Gastroesophageal sphincter (tissue), 4 donors: Measurements from ENCODE around the gene FAM72D. TPM values are rescaled to one million over a fixed set of nuclear protein-coding genes. Genes with fewer than 3 reads are reported as not detected.
"Not testable (repeated sequence)": the region's sequence is repeated elsewhere in the genome, so short reads cannot be mapped to it uniquely, and the experiment has no call there.

Experiments
- ATAC-seq: fragments of 150-250 bp; one replicate; pipeline ENCODE4 v1.9.1; 2016; ENCODE audit warnings: mild to moderate bottlenecking, moderate library complexity
- H3K27ac ChIP-seq, 4 donors: fragments of 200-600 bp; sonication (generic) in 3 of 4; 1 replicate in 3 of 4; 2 replicates in 1 of 4; pipeline ENCODE4 v1.5.1; 2016 to 2019
- H3K27me3 ChIP-seq: fragments of 200-600 bp; sonication (generic); one replicate; pipeline ENCODE4 v1.5.1; 2019
- H3K36me3 ChIP-seq, 2 donors: fragments of 200-600 bp; sonication (generic); one replicate each; pipeline ENCODE4 v1.5.1; 2019; ENCODE audit warnings: control low read depth in 1 of 2
- H3K4me1 ChIP-seq, 3 donors: fragments of 200-600 bp; sonication (generic); 1 replicate in 2 of 3; 2 replicates in 1 of 3; pipeline ENCODE4 v1.5.1; 2016 to 2019; ENCODE audit warnings: control low read depth in 2 of 3
- H3K4me3 ChIP-seq, 2 donors: fragments of 200-600 bp; sonication (generic); one replicate each; pipeline ENCODE4 v1.5.1; 2019; ENCODE audit warnings: mild to moderate bottlenecking in 1 of 2, moderate library complexity in 1 of 2
- H3K9me3 ChIP-seq, 3 donors: fragments of 200-600 bp; sonication (generic); one replicate each; pipeline ENCODE4 v1.5.1; 2017 to 2019; ENCODE audit warnings: control low read depth in 2 of 3
- WGBS, 2 donors: methylation state at CpG; one replicate each; pipeline ENCODE4 v1.1.5; 2018; ENCODE audit warnings: low coverage in 1 of 2; 5-methylcytosine and 5-hydroxymethylcytosine counted together
- total RNA-seq, 4 donors: library from RNA; depleted of rRNA; stranded (reverse); fragments of >200 nt; gene quantifications; one replicate each; pipeline ENCODE4 v1.1.0, GENCODE V29; 2016

The FAM72D gene
- total RNA-seq, result under 1 TPM in 2 of 4 donors, not detected in 2; 0.15 to 0.40 TPM

- WGBS, 2 donors, result no CpG with 5 or more reads among the region's 47 CpGs
- peak within 1 kb of the TSS; percentile 45 to 72 for H3K4me3 ChIP-seq
- not testable (repeated sequence) for H3K9me3 ChIP-seq, H3K4me1 ChIP-seq, H3K27me3 ChIP-seq, H3K36me3 ChIP-seq
- peak within 1 kb of the TSS in 3 of 4 donors; percentile 51 to 82 (median 80) for H3K27ac ChIP-seq
- ATAC-seq, result peak; percentile 92
These were observed at the start of gene FAM72D, which contains the start of gene SRGAP2B for GRCh38 chr1:145095284-145096057. Gene FAM72D (plus strand): TSS chr1:145095974. CDS start chr1:145096848, 874 bp downstream. Gene SRGAP2B (minus strand): TSS chr1:145095328. CDS start chr1:145092901, 2,427 bp downstream.

GRCh38 chr1:145047553-145047952 lies 48.2 kb upstream of the FAM72D start:
- H3K27ac ChIP-seq, H3K4me1 ChIP-seq, H3K27me3 ChIP-seq, ATAC-seq, H3K36me3 ChIP-seq, H3K4me3 ChIP-seq, H3K9me3 ChIP-seq: not testable (repeated sequence)
- no CpG with 5 or more reads among the region's 1 CpG for WGBS, 2 donors

GRCh38 chr1:145048181-145048856 lies 47.5 kb upstream of the FAM72D start:
- H3K4me3 ChIP-seq, H3K9me3 ChIP-seq, H3K36me3 ChIP-seq, H3K4me1 ChIP-seq, H3K27me3 ChIP-seq, ATAC-seq, H3K27ac ChIP-seq: not testable (repeated sequence)
- WGBS, 2 donors, result no CpG with 5 or more reads among the region's 6 CpGs

- ATAC-seq, H3K36me3 ChIP-seq, H3K27me3 ChIP-seq, H3K4me3 ChIP-seq, H3K9me3 ChIP-seq, H3K4me1 ChIP-seq, H3K27ac ChIP-seq: not testable (repeated sequence)
- no CpG with 5 or more reads among the region's 10 CpGs for WGBS, 2 donors
These were observed 43.6 kb upstream of the FAM72D start for GRCh38 chr1:145052019-145052776.

- H3K36me3 ChIP-seq, ATAC-seq, H3K4me3 ChIP-seq, H3K4me1 ChIP-seq, H3K27me3 ChIP-seq, H3K9me3 ChIP-seq, H3K27ac ChIP-seq: not testable (repeated sequence)
- no CpG with 5 or more reads among the region's 4 CpGs for WGBS, 2 donors
These were observed 42.3 kb upstream of the FAM72D start for GRCh38 chr1:145053428-145053827.

GRCh38 chr1:145055217-145055760 lies 40.5 kb upstream of the FAM72D start:
- H3K27ac ChIP-seq, H3K4me1 ChIP-seq, H3K9me3 ChIP-seq, H3K36me3 ChIP-seq, H3K27me3 ChIP-seq, H3K4me3 ChIP-seq: not testable (repeated sequence)
- ATAC-seq, result peak; percentile 42
- WGBS, 2 donors, result no CpG with 5 or more reads among the region's 4 CpGs

- not testable (repeated sequence) for H3K4me3 ChIP-seq, H3K4me1 ChIP-seq, H3K27ac ChIP-seq, H3K27me3 ChIP-seq, H3K36me3 ChIP-seq, H3K9me3 ChIP-seq, ATAC-seq
- WGBS, 2 donors, result no CpG with 5 or more reads among the region's 3 CpGs
These were observed 37.6 kb upstream of the FAM72D start for GRCh38 chr1:145058184-145058583.

GRCh38 chr1:145063285-145063684 lies 32.5 kb upstream of the FAM72D start:
- not testable (repeated sequence) for H3K9me3 ChIP-seq, H3K4me1 ChIP-seq, H3K27me3 ChIP-seq, H3K4me3 ChIP-seq, H3K27ac ChIP-seq, H3K36me3 ChIP-seq, ATAC-seq
- no CpG with 5 or more reads among the region's 2 CpGs for WGBS, 2 donors

- not testable (repeated sequence) for H3K36me3 ChIP-seq, H3K27me3 ChIP-seq, H3K27ac ChIP-seq, ATAC-seq, H3K9me3 ChIP-seq, H3K4me1 ChIP-seq, H3K4me3 ChIP-seq
- no CpG with 5 or more reads among the region's 2 CpGs for WGBS, 2 donors
These were observed 31.7 kb upstream of the FAM72D start for GRCh38 chr1:145063941-145064648.

GRCh38 chr1:145065194-145065826 lies 30.5 kb upstream of the FAM72D start:
- H3K27me3 ChIP-seq, H3K9me3 ChIP-seq, H3K36me3 ChIP-seq, H3K4me1 ChIP-seq, ATAC-seq, H3K4me3 ChIP-seq, H3K27ac ChIP-seq: not testable (repeated sequence)
- WGBS, 2 donors, result no CpG with 5 or more reads among the region's 5 CpGs

- no CpG with 5 or more reads among the region's 10 CpGs for WGBS, 2 donors
- ATAC-seq, H3K9me3 ChIP-seq, H3K4me3 ChIP-seq, H3K4me1 ChIP-seq, H3K27ac ChIP-seq, H3K27me3 ChIP-seq, H3K36me3 ChIP-seq: not testable (repeated sequence)
These were observed 29.3 kb upstream of the FAM72D start for GRCh38 chr1:145066486-145066885.

GRCh38 chr1:145071569-145071968 lies 24.2 kb upstream of the FAM72D start:
- not testable (repeated sequence) for H3K4me1 ChIP-seq, H3K4me3 ChIP-seq, H3K9me3 ChIP-seq, H3K27me3 ChIP-seq, H3K36me3 ChIP-seq, H3K27ac ChIP-seq, ATAC-seq
- WGBS, 2 donors, result no CpG with 5 or more reads among the region's 6 CpGs
